GM12878 (cell line): ENCODE results near the gene ADD1. TPM values are rescaled to one million over a fixed set of nuclear protein-coding genes. Genes with fewer than 3 reads are reported as not detected.

ENCODE experiments used
- ATAC-seq: fragments of 200-7000 bp; cut with Tn5 transposase; 3 replicates; pipeline ENCODE4 v1.9.1; 2020; ENCODE audit warnings: mild to moderate bottlenecking, moderate library complexity
- BruUV-seq: library from RNA; stranded (reverse); fragments of 400-500 nt; replicated peaks from 2 replicates; lab custom pipeline; 2021; lab: Mats Ljungman, UMichigan
- CTCF ChIA-PET: fragments of 300-600 bp; sonication (Branson Sonifier 250); formaldehyde crosslinking; extraction: SDS; loops from one replicate; lab custom pipeline; 2021; ENCODE audit warnings: inconsistent platforms; lab: Yijun Ruan, JAX
- POLR2A ChIA-PET: fragments of 350-600 bp; formaldehyde crosslinking; extraction: SDS; loops from one replicate; lab custom pipeline; 2021; ENCODE audit warnings: inconsistent platforms; lab: Charles Lee
- RAD21 ChIA-PET: fragments of 300-600 bp; sonication (Branson Sonifier 250); formaldehyde crosslinking; loops from one replicate; lab custom pipeline; 2023; ENCODE audit warnings: antibody characterized with exemption; ENCODE audit not compliant: unreplicated experiment; lab: Charles Lee
- SMC1A ChIA-PET: fragments of 300-600 bp; sonication (Branson Sonifier 250); formaldehyde crosslinking; loops from one replicate; lab custom pipeline; 2023; ENCODE audit not compliant: unreplicated experiment, uncharacterized antibody; lab: Charles Lee
- DNase-seq: peaks from one replicate; pipeline ENCODE4 v3.0.0-alpha.2; 2011; ENCODE audit warnings: low read depth, low spot score
- FAIRE-seq: peaks from 3 replicates; lab custom pipeline; 2011; peaks lifted over from hg19 to GRCh38; lab: Jason Lieb, UNC
- H2AFZ ChIP-seq: 2 replicates; pipeline ENCODE4 v1.6.0; 2011; ENCODE audit warnings: low read depth, low read length, control low read depth; ENCODE audit not compliant: control insufficient read depth
- H3K27ac ChIP-seq: 2 replicates; pipeline ENCODE4 v1.5.1; 2011; ENCODE audit warnings: control low read depth; ENCODE audit not compliant: control insufficient read depth, insufficient read depth
- H3K27me3 ChIP-seq, 2 experiments: replicated peaks in 1 of 2; 2 replicates each; pipeline versions ENCODE4 v1.6.0 to v1.6.1; 2011; ENCODE audit warnings: low read length in 1 of 2; ENCODE audit not compliant: control insufficient read depth in 2 of 2, insufficient read depth in 2 of 2
- H3K36me3 ChIP-seq, 2 experiments: 2 replicates each; pipeline ENCODE4 v1.5.1; 2011; ENCODE audit warnings: low read length in 1 of 2; ENCODE audit not compliant: control insufficient read depth in 2 of 2, insufficient read depth in 2 of 2
- H3K4me1 ChIP-seq: 2 replicates; pipeline ENCODE4 v1.6.1; 2011; ENCODE audit warnings: mild to moderate bottlenecking, low read length, moderate library complexity, mixed read lengths; ENCODE audit not compliant: control insufficient read depth, insufficient read depth
- H3K4me2 ChIP-seq: 2 replicates; pipeline ENCODE4 v1.6.0; 2011; ENCODE audit warnings: control low read depth; ENCODE audit not compliant: control insufficient read depth, insufficient read depth
- H3K4me3 ChIP-seq: fragments of 200-600 bp; sonication (generic); 2 replicates; pipeline ENCODE4 v1.5.1; 2016
- H3K79me2 ChIP-seq: 2 replicates; pipeline ENCODE4 v1.6.0; 2011; ENCODE audit warnings: low read length; ENCODE audit not compliant: control insufficient read depth, insufficient read depth
- H3K9ac ChIP-seq: 2 replicates; pipeline ENCODE4 v1.8.0; 2011; ENCODE audit warnings: low read length, control low read depth, mixed read lengths; ENCODE audit not compliant: control insufficient read depth, insufficient read depth
- H3K9me3 ChIP-seq: replicated peaks from 3 replicates; pipeline ENCODE4 v1.5.1; 2011; ENCODE audit warnings: mild to moderate bottlenecking, low read length; ENCODE audit not compliant: control insufficient read depth, insufficient read depth
- H4K20me1 ChIP-seq: 2 replicates; pipeline ENCODE4 v1.6.0; 2011; ENCODE audit not compliant: control insufficient read depth, insufficient read depth
- CBX5 ChIP-seq: sonication (generic); IDR thresholded peaks from 2 replicates; pipeline ENCODE4 v1.6.1; 2016; ENCODE audit warnings: low read depth, moderate library complexity, mild to moderate bottlenecking, inconsistent platforms
- CEBPB ChIP-seq, 2 experiments: fragments of 150-350 bp in 1 of 2; IDR thresholded peaks; 2 replicates each; pipeline ENCODE4 v1.6.1; 2012 to 2014; ENCODE audit warnings: low read depth in 2 of 2, low read length in 2 of 2, borderline replicate concordance in 1 of 2, inconsistent platforms in 1 of 2
- LARP7 ChIP-seq: fragments of 450-650 bp; IDR thresholded peaks from 2 replicates; pipeline ENCODE4 v1.6.1; 2017; ENCODE audit warnings: mild to moderate bottlenecking
- NR2C1 ChIP-seq: fragments of 450-650 bp; IDR thresholded peaks from 2 replicates; pipeline ENCODE4 v1.6.1; 2017; ENCODE audit warnings: antibody characterized with exemption, mild to moderate bottlenecking, moderate library complexity
- POLR2A ChIP-seq: IDR thresholded peaks from 2 replicates; pipeline ENCODE4 v1.6.1; 2011; ENCODE audit warnings: low read depth, mild to moderate bottlenecking, low read length
- RELA ChIP-seq: fragments of 450-650 bp; IDR thresholded peaks from 2 replicates; pipeline ENCODE4 v1.8.0; 2014; ENCODE audit warnings: borderline replicate concordance; ENCODE audit not compliant: partially characterized antibody
- TBL1XR1 ChIP-seq: IDR thresholded peaks from 2 replicates; pipeline ENCODE4 v1.6.1; 2012; ENCODE audit warnings: low read depth, low read length, improper control_type of control experiment
- WGBS: methylation state at CpG from one replicate; pipeline ENCODE4 v1.1.6; 2016; ENCODE audit warnings: low lambda C conversion rate; ENCODE audit not compliant: insufficient replicate concordance, insufficient coverage; ENCODE audit errors: missing lambda C conversion rate; 5-methylcytosine and 5-hydroxymethylcytosine counted together
- in situ Hi-C: fragments of 300-500 bp; cut with MboI; formaldehyde crosslinking; loops from 9 replicates; pipeline ENCODE4 v1.14.3; 2018; ENCODE audit warnings: mixed read lengths
- intact Hi-C: fragments of 100-400 bp; cut with micrococcal nuclease; formaldehyde crosslinking; loops from one replicate; pipeline ENCODE4 v1.14.2; 2022; ENCODE audit not compliant: unreplicated experiment
- polyA plus RNA-seq, 11 experiments: library from polyadenylated mRNA; depleted of rRNA in 4 of 11; unstranded in 6 of 11; stranded (reverse) in 5 of 11; fragments of >200 nt; fragmentation: Nextera tagmentation in 4 of 11; fragmentation: Illumina TruSeq in 1 of 11; extraction: Ambion mirVana in 4 of 11; extraction: Trizol in 1 of 11; gene quantifications; 1 replicate in 1 of 11; 2 replicates in 10 of 11; pipeline versions ENCODE4 v1.2.1 to v1.2.3, GENCODE V29; 2011 to 2016; ENCODE audit warnings: inconsistent platforms in 2 of 11, missing spikeins in 2 of 11, low read depth in 1 of 11
- total RNA-seq, 4 experiments: library from RNA; depleted of rRNA in 3 of 4; stranded (reverse); fragments of >200 nt in 3 of 4; fragmentation: Illumina TruSeq in 1 of 4; extraction: Trizol in 1 of 4; gene quantifications; 2 replicates each; pipeline versions ENCODE4 v1.2.1 to v1.2.3, GENCODE V29; 2013 to 2021

Gene ADD1
- total and polyA plus RNA-seq, 10 of the 15 experiments (the other 5 are each of a cell fraction or from before 2014, with no cell fraction given) = 21.6 to 182 (median 105) TPM

- no peak overlapping the region for H3K4me3 ChIP-seq
- BruUV-seq = no TSS peak
- SMC1A ChIA-PET = no interaction called here
- TF ChIP-seq CEBPB (IDR thresholded peaks at IDR 0.05; ENCODE audit: borderline replicate concordance in 1 of 2, low read depth in 2 of 2, low read length in 2 of 2) (no peak), NR2C1 (no peak), LARP7 (no peak), RELA (no peak), POLR2A (peak; percentile 39; the same call in 1 of the 2 replicates), TBL1XR1 (no peak), CBX5 (no peak)
- TF ChIP-seq, all 136 proteins: peak for 1
- Histone ChIP-seq H4K20me1 (no peaks in the 10 kb centered on the region), H3K9me3 (no peaks in the 10 kb centered on the region), H3K4me1 (peaks cover 36% of the 10 kb centered on the region), H3K79me2 (no peaks in the 10 kb centered on the region), H3K27ac (no peak overlapping the region), H3K36me3 (peaks cover 9 to 11% of the 10 kb centered on the region in 2 experiments; a peak in 3 of 4 replicates), H3K9ac (no peak overlapping the region), H3K4me2 (peak overlapping the region; percentile 6; the same call in 1 of the 2 replicates), H2AFZ (no peak overlapping the region), H3K27me3 (no peaks in the 10 kb centered on the region)
- in situ Hi-C loops (no loop called here), intact Hi-C loops (no loop called here)
- RAD21 ChIA-PET = no interaction called here
- DNase-seq = no peak
- CTCF ChIA-PET = no interaction called here
- no peak for ATAC-seq
- POLR2A ChIA-PET = no interaction called here
- FAIRE-seq = no peak
- WGBS = 89% methylated on average over 20 of the region's 20 CpGs
These were observed 6.3 kb upstream of the ADD1 start for GRCh38 chr4:2837110-2837903.
